Measurements from ENCODE around the gene ITPKC.

GRCh38 chr19:40668991-40669614, 47.8 kb upstream of the ITPKC start:
- TF ChIP-seq POLR2AphosphoS5 (IDR thresholded peaks at IDR 0.05; ENCODE audit: low read depth, low read length) (no peak), USF2 (IDR thresholded peaks at IDR 0.05; ENCODE audit: low read depth, low read length) (no peak), USF2 (CRISPR knock-in tag; IDR thresholded peaks at IDR 0.05; ENCODE audit: borderline replicate concordance) (no peak), ELK4 (CRISPR knock-in tag; IDR thresholded peaks at IDR 0.05; ENCODE audit: borderline replicate concordance) (no peak), EZH2 (conservative IDR thresholded peaks at IDR 0.05; ENCODE audit: low read depth, low read length) (no peak), FOSL1 (CRISPR knock-in tag; IDR thresholded peaks at IDR 0.05; ENCODE audit: borderline replicate concordance) (no peak), HNF1B (CRISPR knock-in tag; IDR thresholded peaks at IDR 0.05) (no peak), SALL2 (CRISPR knock-in tag; IDR thresholded peaks at IDR 0.05) (no peak)

All from HepG2 (cell line).